ENCODE results near the gene BEND6.

The BEND6 gene

DNA sequence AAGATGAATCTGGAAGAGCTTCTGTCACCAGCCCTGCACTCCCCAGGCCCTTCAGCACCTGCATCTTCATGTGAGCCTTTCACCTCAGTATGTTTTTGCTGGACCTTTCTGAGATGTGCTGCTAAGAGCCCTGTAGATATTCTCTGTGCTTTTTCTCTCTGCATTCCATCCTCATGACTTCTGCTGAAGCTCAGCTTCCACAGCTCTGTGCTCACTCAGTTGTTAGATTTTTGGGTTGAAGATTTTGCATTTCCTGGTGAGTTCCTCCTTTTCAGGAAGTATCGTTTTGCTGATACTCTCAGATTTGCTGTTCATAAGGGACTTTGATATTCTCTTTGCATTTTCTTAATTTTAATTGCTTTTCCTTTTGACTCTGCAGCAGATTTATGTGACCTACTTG lies 109.9 kb downstream of the BEND6 start:
- H3K27ac ChIP-seq (ENCODE audit: low read depth, low read length): no peak overlapping the region
- no peak overlapping the region for H3K4me3 ChIP-seq (ENCODE audit: low read depth, low read length)
- H3K4me1 ChIP-seq (ENCODE audit: control insufficient read depth, insufficient read depth, low read length): peaks cover 8% of the 10 kb centered on the region
- no peak overlapping the region for H3K9ac ChIP-seq (ENCODE audit: low read depth, low read length)
- peaks cover 9% of the 10 kb centered on the region for H3K36me3 ChIP-seq (ENCODE audit: control insufficient read depth, insufficient read depth, low read length)
- no peaks in the 10 kb centered on the region for H3K9me3 ChIP-seq (ENCODE audit: control insufficient read depth, insufficient read depth, low read length)
- H3K27me3 ChIP-seq (ENCODE audit: control insufficient read depth, insufficient read depth, low read length): no peaks in the 10 kb centered on the region

DNA sequence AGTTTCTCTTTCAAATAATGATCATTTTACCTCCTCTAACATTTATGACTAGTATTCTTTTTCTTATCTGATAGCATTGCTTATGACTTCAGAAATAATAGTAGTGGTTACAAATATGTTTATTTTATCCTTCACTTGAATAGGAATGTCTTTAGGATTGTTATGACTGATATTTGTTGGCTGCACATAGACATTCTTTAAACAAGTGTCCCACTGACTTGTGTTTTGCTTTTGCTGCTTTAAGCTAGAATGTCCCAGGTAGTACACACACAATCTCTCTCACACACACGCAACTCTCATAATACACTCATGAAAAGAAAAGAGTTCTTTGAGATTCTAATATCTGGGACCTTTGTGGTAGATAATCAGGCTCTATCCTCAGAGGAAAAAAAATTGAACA lies 113.2 kb downstream of the BEND6 start:
- Histone ChIP-seq H3K36me3 (ENCODE audit: control insufficient read depth, insufficient read depth, low read length) (peaks cover 4% of the 10 kb centered on the region; the same call in 1 of the 2 replicates), H3K9me3 (ENCODE audit: control insufficient read depth, insufficient read depth, low read length) (peaks cover 4% of the 10 kb centered on the region; the same call in 1 of the 2 replicates), H3K9ac (ENCODE audit: low read depth, low read length) (no peak overlapping the region)

DNA sequence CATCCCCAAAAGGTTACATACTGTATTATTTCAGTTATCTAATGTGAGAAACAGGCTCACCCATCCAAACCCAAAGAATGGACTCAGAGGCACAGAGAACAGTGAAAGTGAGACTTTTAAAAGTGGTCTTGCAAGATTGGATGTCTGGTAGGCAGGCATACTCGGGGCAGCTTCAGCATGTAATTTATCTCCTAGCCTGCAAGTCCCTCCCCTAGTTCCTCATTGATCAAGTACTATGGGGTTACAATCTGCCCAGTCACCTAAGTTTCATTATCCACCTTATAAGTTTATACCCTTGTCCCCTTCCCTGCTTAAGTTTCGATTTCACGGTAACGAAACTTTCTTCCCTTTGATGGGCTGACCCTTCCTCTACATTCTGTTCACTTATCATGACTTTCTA lies 114.3 kb downstream of the BEND6 start:
- Histone ChIP-seq H3K27ac (ENCODE audit: low read depth, low read length) (no peak overlapping the region), H3K4me1 (ENCODE audit: control insufficient read depth, insufficient read depth, low read length) (peaks cover 22% of the 10 kb centered on the region), H3K27me3 (ENCODE audit: control insufficient read depth, insufficient read depth, low read length) (no peaks in the 10 kb centered on the region), H3K36me3 (ENCODE audit: control insufficient read depth, insufficient read depth, low read length) (peaks cover 4% of the 10 kb centered on the region; the same call in 1 of the 2 replicates), H3K9me3 (ENCODE audit: control insufficient read depth, insufficient read depth, low read length) (peaks cover 4% of the 10 kb centered on the region; the same call in 1 of the 2 replicates), H3K4me3 (ENCODE audit: low read depth, low read length) (no peak overlapping the region), H3K9ac (ENCODE audit: low read depth, low read length) (no peak overlapping the region)

More for the DNA sequence above, 113.2 kb downstream of the BEND6 start:
- Histone ChIP-seq H3K27ac (ENCODE audit: low read depth, low read length) (no peak overlapping the region), H3K4me3 (ENCODE audit: low read depth, low read length) (no peak overlapping the region), H3K4me1 (ENCODE audit: control insufficient read depth, insufficient read depth, low read length) (peaks cover 16% of the 10 kb centered on the region), H3K27me3 (ENCODE audit: control insufficient read depth, insufficient read depth, low read length) (no peaks in the 10 kb centered on the region)

DNA sequence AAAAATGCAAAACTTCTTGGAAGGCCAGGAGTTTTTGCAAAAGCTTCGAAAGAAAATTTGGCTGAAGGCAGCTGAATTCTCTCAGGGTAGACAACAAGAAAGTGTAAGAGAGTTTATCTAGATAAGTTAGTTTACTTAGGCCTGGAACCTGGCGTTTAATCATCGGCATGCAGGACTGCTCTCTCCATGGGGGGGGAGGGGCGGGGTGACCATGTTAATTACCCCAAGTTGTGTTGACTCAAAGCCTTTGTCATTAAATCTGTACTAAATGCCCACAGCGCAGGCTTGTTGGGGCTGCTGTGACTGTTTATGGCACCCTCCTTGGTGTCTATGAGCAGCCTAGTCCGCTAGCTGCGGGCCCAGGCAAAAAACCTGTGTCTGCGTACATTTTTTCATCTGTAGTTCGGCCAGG lies 115.0 kb downstream of the BEND6 start:
- no peak overlapping the region for H3K9ac ChIP-seq (ENCODE audit: low read depth, low read length)
- H3K9me3 ChIP-seq (ENCODE audit: control insufficient read depth, insufficient read depth, low read length): peaks cover 4% of the 10 kb centered on the region; the same call in 1 of the 2 replicates
- 0 out of 2 replicates have a peak overlapping the region, but pooled peaks have one; percentile 24 for H3K4me3 ChIP-seq (ENCODE audit: low read depth, low read length)
- no peak overlapping the region for H3K27ac ChIP-seq (ENCODE audit: low read depth, low read length)
- H3K27me3 ChIP-seq (ENCODE audit: control insufficient read depth, insufficient read depth, low read length): no peaks in the 10 kb centered on the region
- peaks cover 26% of the 10 kb centered on the region for H3K4me1 ChIP-seq (ENCODE audit: control insufficient read depth, insufficient read depth, low read length)
- H3K36me3 ChIP-seq (ENCODE audit: control insufficient read depth, insufficient read depth, low read length): peaks cover 4% of the 10 kb centered on the region; the same call in 1 of the 2 replicates

DNA sequence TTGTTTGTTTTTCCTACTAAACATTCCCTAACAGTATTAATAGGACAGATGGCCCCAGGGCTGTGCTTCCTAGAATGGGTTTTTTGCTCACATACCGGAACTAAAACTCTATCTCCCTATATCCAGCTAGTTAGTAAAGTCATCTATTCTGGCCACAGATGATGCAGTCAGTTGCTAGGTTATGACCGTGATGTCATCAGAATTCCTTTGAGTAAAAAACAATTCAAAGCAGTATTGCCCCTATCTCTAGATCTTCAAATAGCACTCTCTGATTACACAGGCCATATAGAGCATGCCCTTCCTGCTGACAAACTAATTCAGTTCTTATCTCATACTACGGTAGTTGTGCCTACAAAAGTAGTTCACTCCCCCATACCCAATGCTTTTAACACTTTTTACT lies 117.2 kb downstream of the BEND6 start:
- H3K4me3 ChIP-seq (ENCODE audit: low read depth, low read length): no peak overlapping the region
- no peaks in the 10 kb centered on the region for H3K27me3 ChIP-seq (ENCODE audit: control insufficient read depth, insufficient read depth, low read length)
- peaks cover 26% of the 10 kb centered on the region for H3K4me1 ChIP-seq (ENCODE audit: control insufficient read depth, insufficient read depth, low read length)
- no peak overlapping the region for H3K27ac ChIP-seq (ENCODE audit: low read depth, low read length)
- H3K9me3 ChIP-seq (ENCODE audit: control insufficient read depth, insufficient read depth, low read length): peaks cover 4% of the 10 kb centered on the region; the same call in 1 of the 2 replicates
- no peak overlapping the region for H3K9ac ChIP-seq (ENCODE audit: low read depth, low read length)
- H3K36me3 ChIP-seq (ENCODE audit: control insufficient read depth, insufficient read depth, low read length): no peaks in the 10 kb centered on the region

DNA sequence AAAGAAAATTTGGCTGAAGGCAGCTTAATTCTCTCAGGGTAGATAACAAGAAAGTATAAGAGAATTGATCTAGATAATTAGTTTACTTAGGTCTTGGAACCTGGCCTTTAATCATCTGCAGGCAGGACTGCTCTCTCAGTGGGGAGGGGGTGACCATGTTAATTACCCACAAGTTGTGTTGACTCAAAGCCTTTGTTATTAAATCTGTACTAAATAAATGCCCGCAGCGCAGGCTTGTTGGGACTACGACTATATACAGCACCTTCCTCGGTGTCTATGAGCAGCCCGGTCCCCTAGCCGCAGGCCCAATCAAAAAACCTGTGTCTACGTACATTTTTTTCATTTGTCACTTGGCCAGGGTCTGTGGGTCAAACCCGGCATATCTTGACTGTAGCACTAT lies 119.5 kb downstream of the BEND6 start:
- Histone ChIP-seq H3K9me3 (ENCODE audit: control insufficient read depth, insufficient read depth, low read length) (peaks cover 4% of the 10 kb centered on the region; the same call in 1 of the 2 replicates), H3K4me3 (ENCODE audit: low read depth, low read length) (no peak overlapping the region), H3K27me3 (ENCODE audit: control insufficient read depth, insufficient read depth, low read length) (no peaks in the 10 kb centered on the region), H3K9ac (ENCODE audit: low read depth, low read length) (no peak overlapping the region), H3K27ac (ENCODE audit: low read depth, low read length) (no peak overlapping the region), H3K4me1 (ENCODE audit: control insufficient read depth, insufficient read depth, low read length) (peaks cover 22% of the 10 kb centered on the region), H3K36me3 (ENCODE audit: control insufficient read depth, insufficient read depth, low read length) (no peaks in the 10 kb centered on the region)

DNA sequence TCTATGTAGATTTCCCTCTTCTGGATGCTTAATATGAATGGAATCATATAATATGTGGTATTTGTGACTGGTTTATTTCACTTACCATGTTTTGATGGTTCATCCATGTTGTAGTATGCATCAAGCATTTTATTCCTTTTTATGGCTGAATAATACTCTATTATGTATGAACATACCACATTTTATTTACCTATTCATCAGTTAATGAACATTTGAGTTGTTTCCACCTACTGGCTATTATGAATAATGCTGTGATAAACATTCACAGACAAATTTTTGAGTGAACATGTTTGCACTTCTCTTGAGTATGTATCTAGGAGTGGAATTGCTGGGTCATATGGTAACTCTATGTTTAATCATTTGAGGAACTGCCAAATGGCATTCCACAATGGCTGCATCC lies 120.2 kb downstream of the BEND6 start:
- Histone ChIP-seq H3K36me3 (ENCODE audit: control insufficient read depth, insufficient read depth, low read length) (no peaks in the 10 kb centered on the region), H3K4me1 (ENCODE audit: control insufficient read depth, insufficient read depth, low read length) (peaks cover 16% of the 10 kb centered on the region), H3K27me3 (ENCODE audit: control insufficient read depth, insufficient read depth, low read length) (no peaks in the 10 kb centered on the region), H3K4me3 (ENCODE audit: low read depth, low read length) (no peak overlapping the region), H3K9ac (ENCODE audit: low read depth, low read length) (no peak overlapping the region), H3K27ac (ENCODE audit: low read depth, low read length) (no peak overlapping the region), H3K9me3 (ENCODE audit: control insufficient read depth, insufficient read depth, low read length) (peaks cover 4% of the 10 kb centered on the region; the same call in 1 of the 2 replicates)

All from HUES48 (cell line).